ENCODE results near the gene NRAS. TPM values are rescaled to one million over a fixed set of nuclear protein-coding genes. Genes with fewer than 3 reads are reported as not detected.

NRAS gene
- total RNA-seq, 2 experiments from 2014 or later: 28.9 to 30.4 TPM

- Histone ChIP-seq H3K4me3 (ENCODE audit: low read length) (no peak overlapping the region), H3K27ac (ENCODE audit: low read depth in 1 of 2, low read length in 2 of 2) (no peak overlapping the region), H3K27me3 (ENCODE audit: control insufficient read depth in 1 of 2, insufficient read depth in 2 of 2, low read length in 2 of 2) (no peaks in the 10 kb centered on the region), H3K36me3 (ENCODE audit: insufficient read depth, low read length) (peaks cover 23% of the 10 kb centered on the region), H3K9me3 (ENCODE audit: control insufficient read depth in 1 of 2, insufficient read depth in 1 of 2, low read length in 2 of 2) (no peaks in the 10 kb centered on the region), H3K4me1 (ENCODE audit: insufficient read depth, low read length) (peaks cover 38% of the 10 kb centered on the region)
- Mint-ChIP-seq H3K27me3 (no peaks in the 10 kb centered on the region), H3K4me3 (peak overlapping the region; percentile 12), H3K4me1 (ENCODE audit: low read depth) (peaks cover 98% of the 10 kb centered on the region), H3K36me3 (ENCODE audit: low read depth) (peaks cover 71% of the 10 kb centered on the region), H3K9me3 (no peaks in the 10 kb centered on the region), H3K27ac (peak overlapping the region; percentile 98)
- ATAC-seq (ENCODE audit: poor library complexity) (no peak), DNase-seq (no peak)
- TF ChIP-seq CTCF (IDR thresholded peaks at IDR 0.05): no peak
- intact Hi-C loops (cut with DNase I, micrococcal nuclease): loop anchor here in 1 of 2 experiments (10.0 kb wide), 2 partner anchors 312 to 938 kb away; partner anchors contain the start of gene RSBN1
- ChIA-PET CTCF (interaction anchor here (0.5 to 1.0 kb wide), 2 partner anchors 12 to 241 kb away, joined by 3 read pairs; no protein-coding TSS in a partner anchor), POLR2A (interaction anchor here (1.1 to 1.2 kb wide), 3 partner anchors 27 to 242 kb away, joined by 3 to 8 read pairs (median 3); partner anchors contain the start of genes NRAS, SIKE1 and TRIM33)
Measured at GRCh38 chr1:114753143-114753542, 36.6 kb upstream of the NRAS start.

GRCh38 chr1:114750780-114751179 lies 34.2 kb upstream of the NRAS start:
- H3K36me3 Mint-ChIP-seq (ENCODE audit: low read depth): peaks cover 70% of the 10 kb centered on the region
- Histone ChIP-seq H3K9me3 (ENCODE audit: control insufficient read depth in 1 of 2, insufficient read depth in 1 of 2, low read length in 2 of 2) (no peaks in the 10 kb centered on the region), H3K27me3 (ENCODE audit: control insufficient read depth in 1 of 2, insufficient read depth in 2 of 2, low read length in 2 of 2) (no peaks in the 10 kb centered on the region), H3K36me3 (ENCODE audit: insufficient read depth, low read length) (peaks cover 44% of the 10 kb centered on the region), H3K4me3 (ENCODE audit: low read length) (no peak overlapping the region), H3K27ac (ENCODE audit: low read depth in 1 of 2, low read length in 2 of 2) (no peak overlapping the region), H3K4me1 (ENCODE audit: insufficient read depth, low read length) (peaks cover 33% of the 10 kb centered on the region)
- ChIA-PET POLR2A (interaction anchor here (1.4 to 1.6 kb wide), 3 partner anchors 12 to 240 kb away, joined by 3 to 8 read pairs (median 4); partner anchors contain the start of genes SIKE1 and TRIM33), CTCF (interaction anchor here (0.7 kb wide), 1 partner anchor 12 kb away, joined by 5 read pairs; no protein-coding TSS in a partner anchor)
- H3K27ac Mint-ChIP-seq: peak overlapping the region; percentile 66
- peak overlapping the region; percentile 27 for H3K4me3 Mint-ChIP-seq
- intact Hi-C loops (cut with DNase I, micrococcal nuclease): loop anchor here in 1 of 2 experiments (10.0 kb wide), 2 partner anchors 314 to 936 kb away; partner anchors contain the start of gene RSBN1
- ATAC-seq (ENCODE audit: poor library complexity) (no peak), DNase-seq (no peak)
- no peaks in the 10 kb centered on the region for H3K27me3 Mint-ChIP-seq
- no peaks in the 10 kb centered on the region for H3K9me3 Mint-ChIP-seq
- TF ChIP-seq CTCF (IDR thresholded peaks at IDR 0.05): no peak
- H3K4me1 Mint-ChIP-seq (ENCODE audit: low read depth): peaks cover 96% of the 10 kb centered on the region

GRCh38 chr1:114749835-114750234 lies 33.3 kb upstream of the NRAS start:
- Mint-ChIP-seq H3K27ac (no peak overlapping the region), H3K4me3 (peak overlapping the region; percentile 23), H3K27me3 (no peaks in the 10 kb centered on the region), H3K4me1 (ENCODE audit: low read depth) (peaks cover 96% of the 10 kb centered on the region), H3K9me3 (no peaks in the 10 kb centered on the region), H3K36me3 (ENCODE audit: low read depth) (peaks cover 71% of the 10 kb centered on the region)
- no peak for TF ChIP-seq CTCF (IDR thresholded peaks at IDR 0.05)
- H3K4me3 ChIP-seq (ENCODE audit: low read length): no peak overlapping the region
- peaks cover 53% of the 10 kb centered on the region for H3K36me3 ChIP-seq (ENCODE audit: insufficient read depth, low read length)
- no peak for ATAC-seq (ENCODE audit: poor library complexity)
- intact Hi-C loops (cut with DNase I, micrococcal nuclease): loop anchor here in 1 of 2 experiments (10.0 kb wide), 2 partner anchors 315 to 935 kb away; partner anchors contain the start of gene RSBN1
- H3K9me3 ChIP-seq (ENCODE audit: control insufficient read depth in 1 of 2, insufficient read depth in 1 of 2, low read length in 2 of 2): no peaks in the 10 kb centered on the region
- no peaks in the 10 kb centered on the region for H3K27me3 ChIP-seq (ENCODE audit: control insufficient read depth in 1 of 2, insufficient read depth in 2 of 2, low read length in 2 of 2)
- CTCF ChIA-PET: no interaction called here
- H3K27ac ChIP-seq (ENCODE audit: low read depth in 1 of 2, low read length in 2 of 2): no peak overlapping the region
- POLR2A ChIA-PET: no interaction called here
- DNase-seq: no peak
- H3K4me1 ChIP-seq (ENCODE audit: insufficient read depth, low read length): peaks cover 28% of the 10 kb centered on the region
